ENCODE results near the gene CACNG3.

- TF ChIP-seq POLR2AphosphoS5 (IDR thresholded peaks at IDR 0.05; ENCODE audit: borderline replicate concordance, low read depth, low read length) (no peak), FOXP2 (optimal IDR thresholded peaks at IDR 0.05; ENCODE audit: control extremely low read depth, extremely low read length, insufficient read depth) (no peak), EZH2 (IDR thresholded peaks at IDR 0.05) (no peak)
Measured at GRCh38 chr16:24358117-24358516, 102.0 kb downstream of the CACNG3 start.
